Natural killer cell (primary cell): ENCODE data around the gene TMED10. TPM values are rescaled to one million over a fixed set of nuclear protein-coding genes. Genes with fewer than 3 reads are reported as not detected.

Experiments used
- ATAC-seq, 3 donors: fragments of 150-1000 bp in 2 of 3; fragments of 200-7000 bp in 1 of 3; cut with Tn5 transposase; 1 replicate in 1 of 3; 2 replicates in 2 of 3; pipeline ENCODE4 v1.10.0; 2021; ENCODE audit warnings: mild to moderate bottlenecking in 2 of 3, moderate library complexity in 2 of 3
- DNase-seq, 2 donors: peaks; one replicate each; pipeline versions ENCODE4 v3.0.0 to v3.0.0-alpha.2; 2013 to 2021; ENCODE audit warnings: mixed read lengths in 1 of 2
- H3K27ac ChIP-seq: one replicate; pipeline ENCODE4 v1.5.1; 2013; ENCODE audit warnings: mild to moderate bottlenecking, low read length
- H3K27me3 ChIP-seq: one replicate; pipeline ENCODE4 v1.6.1; 2013; ENCODE audit warnings: low read length; ENCODE audit not compliant: control insufficient read depth, insufficient read depth
- H3K36me3 ChIP-seq: one replicate; pipeline ENCODE4 v1.6.1; 2013; ENCODE audit warnings: low read length; ENCODE audit not compliant: control insufficient read depth, insufficient read depth
- H3K4me1 ChIP-seq: one replicate; pipeline ENCODE4 v1.6.1; 2013; ENCODE audit warnings: low read length; ENCODE audit not compliant: control insufficient read depth, insufficient read depth
- H3K4me3 ChIP-seq: one replicate; pipeline ENCODE4 v1.5.1; 2013; ENCODE audit warnings: low read length
- H3K9me3 ChIP-seq: one replicate; pipeline ENCODE4 v1.6.1; 2013; ENCODE audit warnings: low read length; ENCODE audit not compliant: control insufficient read depth, insufficient read depth
- H3K27ac Mint-ChIP-seq, 2 donors: one replicate each; pipeline ENCODE4 v1.8.0; 2022; ENCODE audit warnings: mild to moderate bottlenecking in 2 of 2, mixed read lengths in 2 of 2, moderate library complexity in 1 of 2
- H3K27me3 Mint-ChIP-seq, 2 donors: one replicate each; pipeline ENCODE4 v1.8.0; 2022; ENCODE audit warnings: low read depth in 2 of 2, mixed read lengths in 2 of 2
- H3K36me3 Mint-ChIP-seq: one replicate; pipeline ENCODE4 v1.8.0; 2022; ENCODE audit warnings: mixed read lengths
- H3K4me1 Mint-ChIP-seq, 2 donors: one replicate each; pipeline ENCODE4 v1.8.0; 2022; ENCODE audit warnings: mixed read lengths in 2 of 2
- H3K4me3 Mint-ChIP-seq: one replicate; pipeline ENCODE4 v1.8.0; 2022; ENCODE audit warnings: mild to moderate bottlenecking, moderate library complexity, mixed read lengths
- H3K9me3 Mint-ChIP-seq, 2 donors: one replicate each; pipeline ENCODE4 v1.8.0; 2022; ENCODE audit warnings: mixed read lengths in 2 of 2
- CTCF ChIP-seq: fragments of 200-600 bp; IDR thresholded peaks from one replicate; pipeline ENCODE4 v1.8.0; 2022; ENCODE audit warnings: antibody characterized with exemption
- WGBS: methylation state at CpG from one replicate; pipeline ENCODE4 v1.1.7; 2013; ENCODE audit warnings: missing lambda C conversion rate; ENCODE audit not compliant: insufficient coverage; 5-methylcytosine and 5-hydroxymethylcytosine counted together
- intact Hi-C: fragments of 100-400 bp; cut with micrococcal nuclease; formaldehyde crosslinking; loops from one replicate; pipeline ENCODE4 v1.14.2; 2022
- total RNA-seq, 4 donors: library from RNA; stranded (reverse); fragments of 120-200 nt in 1 of 4; gene quantifications; one replicate each; pipeline versions ENCODE4 v1.2.3 to v1.2.4, GENCODE V29; 2013 to 2022

The TMED10 gene
- total RNA-seq, 3 donors from 2014 or later (not counting 1 experiment from before 2014, with no cell fraction given), result 216 to 244 (median 231) TPM

DNA sequence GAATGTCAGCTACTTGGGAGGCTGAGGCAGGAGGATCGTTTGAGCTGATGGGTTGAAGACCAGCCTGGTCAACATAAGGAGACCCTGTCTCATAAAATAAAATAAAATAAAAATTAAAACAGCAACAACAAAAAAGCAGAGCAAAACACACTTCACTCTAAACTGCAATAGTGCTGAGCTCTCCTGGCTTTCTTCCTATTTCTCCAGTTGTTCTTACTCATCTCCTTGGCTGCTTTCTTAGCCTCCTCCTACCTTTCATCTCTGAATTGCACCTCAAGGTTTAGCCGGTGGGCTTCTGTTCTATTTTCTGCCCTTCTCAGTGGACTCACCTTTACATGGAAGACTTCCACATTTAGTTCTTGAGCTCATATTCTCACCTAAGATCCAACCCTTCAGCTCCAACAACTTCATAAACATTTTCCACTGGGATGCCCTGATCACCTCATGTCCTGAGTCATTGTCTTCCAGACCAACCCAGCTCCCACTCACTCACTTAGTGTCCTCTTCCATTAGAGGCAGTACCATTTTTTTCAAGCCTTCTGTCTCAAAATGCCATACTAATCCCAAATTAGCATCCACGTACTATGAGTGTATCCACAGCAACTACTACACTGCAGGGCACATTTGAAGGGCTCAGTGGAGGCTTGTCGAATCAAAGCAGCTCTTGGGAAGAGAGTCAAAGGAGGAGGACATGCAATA is 41.2 kb upstream of the TMED10 start:
- Mint-ChIP-seq H3K9me3 (no peaks in the 10 kb centered on the region), H3K27me3 (peaks cover 0 to 4% of the 10 kb centered on the region in 2 donors), H3K4me3 (no peak overlapping the region), H3K27ac (no peak overlapping the region), H3K36me3 (no peaks in the 10 kb centered on the region), H3K4me1 (peaks cover 34 to 38% of the 10 kb centered on the region in 2 donors)
- TF ChIP-seq CTCF, result no peak
- intact Hi-C loops, result no loop called here
- H3K27me3 ChIP-seq, result no peaks in the 10 kb centered on the region
- no peaks in the 10 kb centered on the region for H3K9me3 ChIP-seq
- no peak for DNase-seq
- no peaks in the 10 kb centered on the region for H3K36me3 ChIP-seq
- H3K4me3 ChIP-seq, result no peak overlapping the region
- 95% methylated on average over 4 of the region's 4 CpGs for WGBS
- no peak for ATAC-seq
- H3K27ac ChIP-seq, result no peak overlapping the region
- H3K4me1 ChIP-seq, result peaks cover 41% of the 10 kb centered on the region

DNA sequence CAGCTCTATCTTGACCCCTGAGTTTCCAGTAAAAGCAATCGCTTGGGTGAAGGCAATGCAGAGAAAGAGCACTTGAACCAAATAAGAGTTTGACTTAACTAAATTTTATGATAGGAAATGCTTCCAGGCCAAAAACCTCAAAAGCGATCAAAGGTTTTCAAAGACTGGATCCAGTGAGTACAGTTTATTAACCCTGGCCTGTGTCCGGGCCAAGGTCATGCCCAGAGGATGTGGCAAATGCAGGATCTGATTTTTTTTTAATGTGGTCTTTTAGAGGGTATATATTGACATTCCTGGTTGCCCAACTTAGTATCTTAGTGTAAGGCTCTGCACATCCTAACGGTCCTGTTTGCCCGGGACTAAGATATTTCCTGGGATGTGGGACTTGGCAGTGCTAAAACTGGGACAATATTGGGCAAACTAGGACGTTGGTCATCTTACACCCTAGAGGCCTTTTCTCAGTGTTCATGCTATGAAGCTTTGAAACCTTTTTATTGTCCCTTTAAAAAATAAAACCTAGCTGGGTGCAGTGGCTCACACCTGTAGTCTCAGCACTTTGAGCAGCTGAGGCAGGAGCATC is 40.1 kb upstream of the TMED10 start:
- H3K36me3 ChIP-seq, result no peaks in the 10 kb centered on the region
- peaks cover 0 to 4% of the 10 kb centered on the region in 2 donors for H3K27me3 Mint-ChIP-seq
- WGBS, result 93% methylated on average over 6 of the region's 6 CpGs
- H3K4me1 Mint-ChIP-seq, result peaks cover 35 to 36% of the 10 kb centered on the region in 2 donors
- intact Hi-C loops, result no loop called here
- DNase-seq (no peak), ATAC-seq (no peak)
- no peak overlapping the region for H3K4me3 ChIP-seq
- no peak overlapping the region for H3K27ac Mint-ChIP-seq
- H3K36me3 Mint-ChIP-seq, result no peaks in the 10 kb centered on the region
- no peaks in the 10 kb centered on the region for H3K27me3 ChIP-seq
- no peak overlapping the region for H3K4me3 Mint-ChIP-seq
- no peak for TF ChIP-seq CTCF
- H3K9me3 Mint-ChIP-seq, result no peaks in the 10 kb centered on the region
- H3K4me1 ChIP-seq, result peaks cover 32% of the 10 kb centered on the region
- H3K27ac ChIP-seq, result no peak overlapping the region
- no peaks in the 10 kb centered on the region for H3K9me3 ChIP-seq

- Histone ChIP-seq H3K36me3 (no peaks in the 10 kb centered on the region), H3K9me3 (no peaks in the 10 kb centered on the region), H3K4me3 (no peak overlapping the region), H3K27ac (no peak overlapping the region), H3K27me3 (no peaks in the 10 kb centered on the region), H3K4me1 (peaks cover 32% of the 10 kb centered on the region)
- 61% methylated on average over 6 of the region's 6 CpGs for WGBS
- no peak for DNase-seq
- Mint-ChIP-seq H3K36me3 (no peaks in the 10 kb centered on the region), H3K4me1 (peaks cover 35 to 36% of the 10 kb centered on the region in 2 donors), H3K4me3 (peak overlapping the region; percentile 65), H3K9me3 (no peaks in the 10 kb centered on the region), H3K27ac (peak overlapping the region; percentile 18 to 45), H3K27me3 (peaks cover 0 to 4% of the 10 kb centered on the region in 2 donors)
- intact Hi-C loops, result loop anchor here (2.0 kb wide), 1 partner anchor 17 kb away; no protein-coding TSS in a partner anchor
- ATAC-seq, result no peak
- no peak for TF ChIP-seq CTCF
These were observed 39.1 kb upstream of the TMED10 start for GRCh38 chr14:75215520-75215919.
